ENCODE data around the gene GLP2R. TPM values are rescaled to one million over a fixed set of nuclear protein-coding genes. Genes with fewer than 3 reads are reported as not detected.

The GLP2R gene
- total RNA-seq, 2 donors from 2014 or later, result not detected

- H3K4me1 ChIP-seq (ENCODE audit: control insufficient read depth, insufficient read depth, low read length), result peaks cover 17% of the 10 kb centered on the region
- H3K9me3 Mint-ChIP-seq, result peaks cover 3% of the 10 kb centered on the region
- no peak for DNase-seq
- H3K9me3 ChIP-seq (ENCODE audit: control insufficient read depth, low read length), result no peaks in the 10 kb centered on the region
- no peak overlapping the region for H3K27ac ChIP-seq (ENCODE audit: low read depth, low read length)
- H3K27me3 Mint-ChIP-seq (ENCODE audit: insufficient read depth), result peaks cover 52% of the 10 kb centered on the region
- no peak for TF ChIP-seq CTCF (conservative IDR thresholded peaks at IDR 0.05)
- H3K36me3 Mint-ChIP-seq (ENCODE audit: low read depth), result no peaks in the 10 kb centered on the region
- H3K27ac Mint-ChIP-seq, result no peak overlapping the region
- H3K4me1 Mint-ChIP-seq, result peaks cover 26% of the 10 kb centered on the region
- no peak overlapping the region for H3K9ac ChIP-seq (ENCODE audit: extremely low read depth, low read length, poor library complexity, severe bottlenecking)
- peaks cover 40% of the 10 kb centered on the region for H3K27me3 ChIP-seq (ENCODE audit: control insufficient read depth, insufficient read depth, low read length, poor library complexity, severe bottlenecking)
- WGBS, 2 experiments (ENCODE audit: insufficient coverage in 1 of 2, insufficient read length in 1 of 2), result 85 to 88% methylated on average over 4 to 5 of the region's 5 CpGs
- H3K4me3 ChIP-seq (ENCODE audit: low read length), result no peak overlapping the region
- no peak overlapping the region for H3K4me3 Mint-ChIP-seq
- H3K36me3 ChIP-seq (ENCODE audit: control insufficient read depth, insufficient read depth, low read length), result no peaks in the 10 kb centered on the region
Observed at GRCh38 chr17:9811086-9811485, 14.6 kb upstream of the GLP2R start.

GRCh38 chr17:9811537-9811936 lies 14.2 kb upstream of the GLP2R start:
- Histone ChIP-seq H3K9ac (ENCODE audit: extremely low read depth, low read length, poor library complexity, severe bottlenecking) (no peak overlapping the region), H3K27me3 (ENCODE audit: control insufficient read depth, insufficient read depth, low read length, poor library complexity, severe bottlenecking) (peaks cover 40% of the 10 kb centered on the region), H3K36me3 (ENCODE audit: control insufficient read depth, insufficient read depth, low read length) (no peaks in the 10 kb centered on the region), H3K4me3 (ENCODE audit: low read length) (no peak overlapping the region), H3K4me1 (ENCODE audit: control insufficient read depth, insufficient read depth, low read length) (peaks cover 17% of the 10 kb centered on the region), H3K9me3 (ENCODE audit: control insufficient read depth, low read length) (no peaks in the 10 kb centered on the region), H3K27ac (ENCODE audit: low read depth, low read length) (no peak overlapping the region)
- H3K9me3 Mint-ChIP-seq, result peaks cover 3% of the 10 kb centered on the region
- H3K4me1 Mint-ChIP-seq, result peaks cover 26% of the 10 kb centered on the region
- no peak overlapping the region for H3K4me3 Mint-ChIP-seq
- no peak overlapping the region for H3K27ac Mint-ChIP-seq
- no peaks in the 10 kb centered on the region for H3K36me3 Mint-ChIP-seq (ENCODE audit: low read depth)
- no peak for TF ChIP-seq CTCF (conservative IDR thresholded peaks at IDR 0.05)
- peaks cover 54% of the 10 kb centered on the region for H3K27me3 Mint-ChIP-seq (ENCODE audit: insufficient read depth)
- 50 to 67% methylated on average over 9 to 11 of the region's 11 CpGs for WGBS, 2 experiments (ENCODE audit: insufficient coverage in 1 of 2, insufficient read length in 1 of 2)
- DNase-seq, result peak; percentile 88

- 91 to 96% methylated on average over 7 to 9 of the region's 9 CpGs for WGBS, 2 experiments (ENCODE audit: insufficient coverage in 1 of 2, insufficient read length in 1 of 2)
Observed at GRCh38 chr17:9813166-9813565, 12.6 kb upstream of the GLP2R start.

More at GRCh38 chr17:9813166-9813565, 12.6 kb upstream of the GLP2R start:
- peaks cover 39% of the 10 kb centered on the region for H3K27me3 Mint-ChIP-seq (ENCODE audit: insufficient read depth)
- no peak overlapping the region for H3K27ac Mint-ChIP-seq
- H3K9ac ChIP-seq (ENCODE audit: extremely low read depth, low read length, poor library complexity, severe bottlenecking), result no peak overlapping the region
- H3K4me3 Mint-ChIP-seq, result no peak overlapping the region
- H3K27ac ChIP-seq (ENCODE audit: low read depth, low read length), result no peak overlapping the region
- peaks cover 26% of the 10 kb centered on the region for H3K27me3 ChIP-seq (ENCODE audit: control insufficient read depth, insufficient read depth, low read length, poor library complexity, severe bottlenecking)
- H3K9me3 Mint-ChIP-seq, result peaks cover 3% of the 10 kb centered on the region
- H3K4me3 ChIP-seq (ENCODE audit: low read length), result no peak overlapping the region
- no peaks in the 10 kb centered on the region for H3K36me3 Mint-ChIP-seq (ENCODE audit: low read depth)
- no peaks in the 10 kb centered on the region for H3K9me3 ChIP-seq (ENCODE audit: control insufficient read depth, low read length)
- peaks cover 26% of the 10 kb centered on the region for H3K4me1 Mint-ChIP-seq
- TF ChIP-seq CTCF (conservative IDR thresholded peaks at IDR 0.05), result no peak
- DNase-seq, result no peak
- peaks cover 17% of the 10 kb centered on the region for H3K4me1 ChIP-seq (ENCODE audit: control insufficient read depth, insufficient read depth, low read length)
- no peaks in the 10 kb centered on the region for H3K36me3 ChIP-seq (ENCODE audit: control insufficient read depth, insufficient read depth, low read length)
